ENCODE results near the gene TLL2. TPM values are rescaled to one million over a fixed set of nuclear protein-coding genes. Genes with fewer than 3 reads are reported as not detected.

TLL2 gene
- total RNA-seq, 1 donor = not detected

DNA sequence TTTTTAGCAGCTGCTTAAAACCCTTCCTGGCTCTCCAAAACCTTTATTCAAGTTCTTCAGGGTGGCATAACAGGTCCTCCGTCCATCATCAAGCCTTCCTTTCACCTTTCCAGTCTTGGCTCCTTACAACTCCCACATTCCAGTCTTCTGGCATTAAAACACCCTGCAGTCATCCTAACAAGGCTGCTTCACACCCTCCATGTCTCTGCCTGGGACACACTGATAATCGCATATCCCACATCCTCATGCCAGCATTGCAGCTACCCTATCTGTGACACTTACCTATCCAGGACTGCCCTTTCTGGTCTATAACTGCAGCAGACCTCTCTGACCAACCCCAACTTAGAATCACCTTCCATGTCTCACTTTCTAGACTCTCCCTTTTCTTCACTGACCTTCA lies 2.6 kb upstream of the TLL2 start:
- Histone ChIP-seq H3K4me3 (ENCODE audit: low read length) (no peak overlapping the region), H3K27me3 (ENCODE audit: insufficient read depth, low read length) (peaks cover 53% of the 10 kb centered on the region)

GRCh38 chr10:96513305-96513697 lies 425 bp downstream of the TLL2 start:
- Histone ChIP-seq H3K9me3 (ENCODE audit: low read depth, low read length) (no peaks in the 10 kb centered on the region), H3K4me1 (ENCODE audit: insufficient read depth, low read length) (peaks cover 24% of the 10 kb centered on the region), H3K4me3 (ENCODE audit: low read length) (peak overlapping the region; percentile 20), H3K27me3 (ENCODE audit: insufficient read depth, low read length) (peaks cover 57% of the 10 kb centered on the region)

More for the DNA sequence above, 2.6 kb upstream of the TLL2 start:
- peaks cover 24% of the 10 kb centered on the region for H3K4me1 ChIP-seq (ENCODE audit: insufficient read depth, low read length)
- H3K9me3 ChIP-seq (ENCODE audit: low read depth, low read length) = no peaks in the 10 kb centered on the region

GRCh38 chr10:96512524-96513304 lies 1.0 kb downstream of the TLL2 start:
- H3K4me3 ChIP-seq (ENCODE audit: low read length) = peak overlapping the region; percentile 20
- no peaks in the 10 kb centered on the region for H3K9me3 ChIP-seq (ENCODE audit: low read depth, low read length)
- peaks cover 57% of the 10 kb centered on the region for H3K27me3 ChIP-seq (ENCODE audit: insufficient read depth, low read length)
- peaks cover 24% of the 10 kb centered on the region for H3K4me1 ChIP-seq (ENCODE audit: insufficient read depth, low read length)

GRCh38 chr10:96511044-96511945 lies 2.4 kb downstream of the TLL2 start:
- peaks cover 53% of the 10 kb centered on the region for H3K27me3 ChIP-seq (ENCODE audit: insufficient read depth, low read length)
- H3K9me3 ChIP-seq (ENCODE audit: low read depth, low read length) = no peaks in the 10 kb centered on the region
- peaks cover 24% of the 10 kb centered on the region for H3K4me1 ChIP-seq (ENCODE audit: insufficient read depth, low read length)
- H3K4me3 ChIP-seq (ENCODE audit: low read length) = no peak overlapping the region

DNA sequence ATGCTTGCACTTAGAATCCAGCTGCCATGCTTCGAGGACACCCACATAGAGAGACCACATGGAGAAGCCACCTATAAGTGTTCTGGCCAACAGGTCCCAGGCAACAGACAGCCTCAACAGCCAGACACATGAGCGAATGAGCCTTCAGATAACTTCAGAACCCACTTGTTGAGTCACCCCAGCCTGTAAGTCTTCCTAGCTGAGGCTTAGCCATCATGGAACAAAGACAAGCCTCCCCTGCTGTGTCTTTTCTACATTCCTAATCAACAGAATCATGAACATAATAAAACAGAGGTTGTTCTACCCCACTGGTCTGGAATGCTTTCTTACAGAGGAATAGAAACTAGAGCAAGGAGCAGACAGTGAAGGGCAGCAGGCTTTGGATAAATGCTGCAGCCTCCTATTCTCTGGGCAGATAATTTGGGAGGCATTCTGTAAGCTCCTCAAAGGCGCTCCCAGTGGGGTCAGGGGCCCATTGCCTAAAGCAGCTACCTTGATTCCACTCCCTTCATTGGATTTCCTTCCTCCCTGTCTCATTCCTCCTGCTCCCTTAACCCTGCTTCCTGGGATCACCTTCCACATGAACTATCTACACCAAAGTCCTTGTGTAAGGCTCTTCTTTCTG lies 4.6 kb downstream of the TLL2 start:
- H3K4me3 ChIP-seq (ENCODE audit: low read length) = no peak overlapping the region
- H3K27me3 ChIP-seq (ENCODE audit: insufficient read depth, low read length) = peaks cover 31% of the 10 kb centered on the region
- no peaks in the 10 kb centered on the region for H3K9me3 ChIP-seq (ENCODE audit: low read depth, low read length)
- H3K4me1 ChIP-seq (ENCODE audit: insufficient read depth, low read length) = peaks cover 21% of the 10 kb centered on the region

DNA sequence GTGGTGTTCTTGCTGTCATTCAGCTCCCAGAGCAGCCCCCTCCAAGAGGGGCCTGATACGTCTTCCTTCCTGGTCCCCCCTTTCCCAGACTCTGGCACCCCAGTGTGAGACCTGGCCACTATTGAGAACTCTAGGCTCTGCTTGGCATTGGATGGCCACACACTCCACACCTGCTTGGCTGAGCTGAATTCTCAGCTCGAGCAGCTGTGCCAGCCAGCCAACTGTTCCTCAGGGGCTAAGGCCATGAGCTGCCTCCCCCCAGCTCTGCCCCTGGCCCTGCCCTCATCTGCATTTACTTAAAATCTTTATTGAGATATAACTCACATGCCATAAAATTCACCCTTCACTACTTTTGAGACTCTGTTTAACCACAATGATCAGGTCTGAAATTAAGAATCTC lies 6.7 kb downstream of the TLL2 start:
- Histone ChIP-seq H3K4me3 (ENCODE audit: low read length) (no peak overlapping the region), H3K9me3 (ENCODE audit: low read depth, low read length) (no peaks in the 10 kb centered on the region), H3K27me3 (ENCODE audit: insufficient read depth, low read length) (peaks cover 11% of the 10 kb centered on the region), H3K4me1 (ENCODE audit: insufficient read depth, low read length) (no peaks in the 10 kb centered on the region)

- Histone ChIP-seq H3K4me1 (ENCODE audit: insufficient read depth, low read length) (no peaks in the 10 kb centered on the region), H3K9me3 (ENCODE audit: low read depth, low read length) (no peaks in the 10 kb centered on the region), H3K4me3 (ENCODE audit: low read length) (no peak overlapping the region), H3K27me3 (ENCODE audit: insufficient read depth, low read length) (no peaks in the 10 kb centered on the region)
Observed at GRCh38 chr10:96505150-96506136, 8.3 kb downstream of the TLL2 start.

DNA sequence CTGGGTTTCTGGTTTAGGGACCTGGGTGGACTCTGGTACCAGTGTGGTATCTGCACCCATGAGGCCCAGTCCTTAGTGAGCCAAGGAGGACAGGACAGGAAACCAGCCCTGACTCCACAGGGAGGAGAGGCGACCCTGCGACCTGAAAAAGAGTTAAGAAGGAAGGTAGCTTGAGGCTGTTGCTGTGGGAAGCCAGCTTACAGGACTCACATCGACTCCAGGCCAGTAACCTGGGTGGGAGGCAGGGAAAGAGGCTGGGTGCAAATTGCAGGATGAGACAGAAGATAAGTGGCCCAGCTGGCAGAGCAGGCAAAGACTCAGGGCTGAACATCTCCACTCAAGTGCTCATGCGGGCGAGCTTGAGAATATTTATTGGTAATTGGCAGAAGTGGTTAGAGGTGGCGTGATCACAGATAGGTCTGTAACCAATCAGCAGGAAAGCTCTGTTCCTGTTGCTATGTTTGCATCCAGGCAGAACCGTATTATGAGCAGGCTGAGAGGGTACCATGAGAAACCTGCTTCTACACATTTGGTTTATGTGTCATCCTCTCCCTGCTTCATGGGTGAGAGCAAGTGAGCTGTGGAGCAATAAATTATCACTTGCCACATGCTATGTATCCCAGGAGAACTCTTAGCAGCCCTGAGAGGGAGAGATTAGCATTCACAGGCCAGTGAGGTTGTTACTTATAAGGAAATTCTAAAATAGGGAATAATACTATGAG lies 11.0 kb downstream of the TLL2 start:
- Histone ChIP-seq H3K4me1 (ENCODE audit: insufficient read depth, low read length) (no peaks in the 10 kb centered on the region), H3K9me3 (ENCODE audit: low read depth, low read length) (no peaks in the 10 kb centered on the region), H3K4me3 (ENCODE audit: low read length) (no peak overlapping the region), H3K27me3 (ENCODE audit: insufficient read depth, low read length) (peaks cover 3% of the 10 kb centered on the region)

- Histone ChIP-seq H3K4me3 (ENCODE audit: low read length) (no peak overlapping the region), H3K27me3 (ENCODE audit: insufficient read depth, low read length) (peaks cover 3% of the 10 kb centered on the region), H3K4me1 (ENCODE audit: insufficient read depth, low read length) (no peaks in the 10 kb centered on the region), H3K9me3 (ENCODE audit: low read depth, low read length) (no peaks in the 10 kb centered on the region)
Observed at GRCh38 chr10:96501985-96502384, 11.7 kb downstream of the TLL2 start.

DNA sequence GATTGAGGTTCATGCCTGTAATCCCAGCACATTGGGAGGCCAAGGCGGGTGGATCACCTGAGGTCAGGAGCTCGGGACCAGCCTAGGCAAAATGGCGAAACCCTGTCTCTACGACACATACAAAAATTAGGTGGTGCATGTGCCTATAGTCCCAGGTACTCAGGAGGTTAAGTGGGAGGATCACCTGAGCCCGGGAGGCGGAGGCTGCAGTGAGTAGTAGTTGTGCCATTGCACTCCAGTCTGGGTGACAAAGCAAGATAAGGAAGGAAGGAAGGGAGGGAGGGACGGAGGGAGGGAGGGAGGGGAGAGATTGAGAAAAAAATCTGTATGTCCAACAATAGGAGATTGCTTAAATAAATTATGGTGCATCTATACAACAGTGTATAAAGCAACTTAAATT lies 13.2 kb downstream of the TLL2 start:
- H3K4me1 ChIP-seq (ENCODE audit: insufficient read depth, low read length) = no peaks in the 10 kb centered on the region
- no peaks in the 10 kb centered on the region for H3K9me3 ChIP-seq (ENCODE audit: low read depth, low read length)
- no peak overlapping the region for H3K4me3 ChIP-seq (ENCODE audit: low read length)
- peaks cover 3% of the 10 kb centered on the region for H3K27me3 ChIP-seq (ENCODE audit: insufficient read depth, low read length)

DNA sequence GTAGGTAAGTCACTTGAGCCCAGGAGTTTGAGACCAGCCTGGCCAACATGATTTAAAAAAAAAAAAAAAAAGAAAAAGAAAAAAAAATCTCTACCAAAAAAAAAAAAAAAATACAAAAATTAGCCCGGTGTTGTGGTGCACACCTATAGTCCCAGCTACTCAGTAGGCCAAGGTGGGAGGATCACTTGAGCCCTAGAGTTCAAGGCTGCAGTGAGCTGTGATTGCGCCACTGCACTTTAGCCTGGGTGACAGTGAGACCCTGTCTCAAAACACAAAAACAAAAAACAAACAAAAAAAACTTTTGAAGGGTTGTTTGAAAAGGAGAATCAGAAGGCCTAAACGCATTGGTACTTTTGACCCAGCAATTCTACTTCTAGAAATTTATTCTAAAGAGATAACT lies 13.7 kb downstream of the TLL2 start:
- Histone ChIP-seq H3K4me1 (ENCODE audit: insufficient read depth, low read length) (no peaks in the 10 kb centered on the region), H3K9me3 (ENCODE audit: low read depth, low read length) (no peaks in the 10 kb centered on the region), H3K27me3 (ENCODE audit: insufficient read depth, low read length) (peaks cover 3% of the 10 kb centered on the region), H3K4me3 (ENCODE audit: low read length) (no peak overlapping the region)

GRCh38 chr10:96497391-96497790 lies 16.3 kb downstream of the TLL2 start:
- H3K4me1 ChIP-seq (ENCODE audit: insufficient read depth, low read length) = no peaks in the 10 kb centered on the region
- peaks cover 3% of the 10 kb centered on the region for H3K27me3 ChIP-seq (ENCODE audit: insufficient read depth, low read length)
- H3K4me3 ChIP-seq (ENCODE audit: low read length) = no peak overlapping the region
- H3K9me3 ChIP-seq (ENCODE audit: low read depth, low read length) = no peaks in the 10 kb centered on the region

DNA sequence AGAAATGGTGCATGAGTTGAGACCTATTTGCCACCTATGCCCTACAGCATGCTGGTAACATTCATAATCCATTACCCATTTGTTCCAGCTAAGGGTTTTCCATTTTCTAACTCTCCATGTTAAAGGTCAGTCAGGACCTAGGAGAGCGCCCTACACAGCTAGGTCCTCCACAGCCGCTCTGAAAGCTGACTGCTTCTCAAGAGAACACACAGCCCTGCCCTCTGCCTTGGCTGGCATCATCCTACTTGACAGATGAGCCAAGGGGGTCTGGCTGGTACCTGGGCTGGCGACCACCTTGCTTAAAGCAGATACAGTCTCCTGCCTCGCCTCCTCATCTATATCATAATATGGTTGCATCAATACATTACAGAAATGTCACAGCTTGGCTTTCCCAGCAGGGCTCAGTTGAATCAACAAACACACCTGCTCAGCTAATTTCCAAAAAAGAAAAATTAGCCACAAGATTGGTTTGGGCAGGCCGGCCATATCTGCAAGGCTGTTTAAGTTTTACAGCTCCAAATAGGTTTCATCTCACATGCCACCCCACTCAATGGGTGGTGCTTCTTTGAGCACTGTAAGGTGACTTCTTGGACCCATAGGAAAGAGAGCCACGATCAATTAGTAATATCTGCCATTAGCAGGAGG lies 17.3 kb downstream of the TLL2 start:
- H3K4me3 ChIP-seq (ENCODE audit: low read length) = no peak overlapping the region
- no peaks in the 10 kb centered on the region for H3K9me3 ChIP-seq (ENCODE audit: low read depth, low read length)

More for the DNA sequence above, 17.3 kb downstream of the TLL2 start:
- Histone ChIP-seq H3K4me1 (ENCODE audit: insufficient read depth, low read length) (no peaks in the 10 kb centered on the region), H3K27me3 (ENCODE audit: insufficient read depth, low read length) (peaks cover 3% of the 10 kb centered on the region)
